Measurements from ENCODE around the gene PSTPIP1.
"Not testable (repeated sequence)": the region's sequence is repeated elsewhere in the genome, so short reads cannot be mapped to it uniquely, and the experiment has no call there.

The PSTPIP1 gene

GRCh38 chr15:76963596-76963995 is 31.3 kb upstream of the PSTPIP1 start (continued):
- TF ChIP-seq TSHZ2 (CRISPR knock-in tag; IDR thresholded peaks at IDR 0.05) = no peak

- ATAC-seq = no peak
- no peak for TF ChIP-seq SNAI2 (CRISPR knock-in tag; IDR thresholded peaks at IDR 0.05)
- no peak for TF ChIP-seq CSDC2 (CRISPR knock-in tag; IDR thresholded peaks at IDR 0.05)
- no peak for TF ChIP-seq PPARA (CRISPR knock-in tag; IDR thresholded peaks at IDR 0.05; ENCODE audit: borderline replicate concordance)
- TF ChIP-seq ZFP30 (CRISPR knock-in tag; IDR thresholded peaks at IDR 0.05) = no peak
- no peak for TF ChIP-seq ISL1 (CRISPR knock-in tag; IDR thresholded peaks at IDR 0.05)
- no peak for TF ChIP-seq ZNF8 (CRISPR knock-in tag; IDR thresholded peaks at IDR 0.05)
- no peak for TF ChIP-seq ESRRG (CRISPR knock-in tag; IDR thresholded peaks at IDR 0.05)
- TF ChIP-seq CSRNP3 (CRISPR knock-in tag; IDR thresholded peaks at IDR 0.05) = no peak
- no peak for TF ChIP-seq BACH2 (CRISPR knock-in tag; IDR thresholded peaks at IDR 0.05; ENCODE audit: borderline replicate concordance)
- no peak for TF ChIP-seq ZFP3 (CRISPR knock-in tag; IDR thresholded peaks at IDR 0.05)
- no peak for TF ChIP-seq ZNF70 (CRISPR knock-in tag; IDR thresholded peaks at IDR 0.05)
- TF ChIP-seq CREB5 (CRISPR knock-in tag; IDR thresholded peaks at IDR 0.05; ENCODE audit: low read depth) = no peak
Observed at GRCh38 chr15:76964157-76964556, 30.8 kb upstream of the PSTPIP1 start.

- not testable (repeated sequence) for ATAC-seq
Observed at GRCh38 chr15:76966051-76966450, 28.9 kb upstream of the PSTPIP1 start.

GRCh38 chr15:76967067-76967466 is 27.9 kb upstream of the PSTPIP1 start:
- ATAC-seq = no peak
- TF ChIP-seq ZFP30 (CRISPR knock-in tag; IDR thresholded peaks at IDR 0.05) (no peak), RARB (CRISPR knock-in tag; IDR thresholded peaks at IDR 0.05) (no peak), CSDC2 (CRISPR knock-in tag; IDR thresholded peaks at IDR 0.05) (no peak), ESRRG (CRISPR knock-in tag; IDR thresholded peaks at IDR 0.05) (no peak), SNAI2 (CRISPR knock-in tag; IDR thresholded peaks at IDR 0.05) (no peak), POU6F1 (CRISPR knock-in tag; IDR thresholded peaks at IDR 0.05; ENCODE audit: borderline replicate concordance, low read depth) (no peak)

- no peak for ATAC-seq
- no peak for TF ChIP-seq ARNTL (CRISPR knock-in tag; IDR thresholded peaks at IDR 0.05; ENCODE audit: borderline replicate concordance, low read depth)
- no peak for TF ChIP-seq GLIS3 (CRISPR knock-in tag; IDR thresholded peaks at IDR 0.05)
- no peak for TF ChIP-seq ZC3H10 (CRISPR knock-in tag; IDR thresholded peaks at IDR 0.05)
- TF ChIP-seq ISL1 (CRISPR knock-in tag; IDR thresholded peaks at IDR 0.05) = no peak
- TF ChIP-seq PPARA (CRISPR knock-in tag; IDR thresholded peaks at IDR 0.05; ENCODE audit: borderline replicate concordance) = no peak
- no peak for TF ChIP-seq SNAI2 (CRISPR knock-in tag; IDR thresholded peaks at IDR 0.05)
- no peak for TF ChIP-seq CREB5 (CRISPR knock-in tag; IDR thresholded peaks at IDR 0.05; ENCODE audit: low read depth)
- TF ChIP-seq OSR1 (CRISPR knock-in tag; IDR thresholded peaks at IDR 0.05) = no peak
- no peak for TF ChIP-seq ZNF8 (CRISPR knock-in tag; IDR thresholded peaks at IDR 0.05)
- TF ChIP-seq ZNF565 (CRISPR knock-in tag; conservative IDR thresholded peaks at IDR 0.05; ENCODE audit: low read depth) = no peak
- TF ChIP-seq TSHZ2 (CRISPR knock-in tag; IDR thresholded peaks at IDR 0.05) = no peak
- TF ChIP-seq CSDC2 (CRISPR knock-in tag; IDR thresholded peaks at IDR 0.05) = no peak
- TF ChIP-seq TCF4 (CRISPR knock-in tag; IDR thresholded peaks at IDR 0.05; ENCODE audit: borderline replicate concordance) = no peak
- TF ChIP-seq POU6F1 (CRISPR knock-in tag; IDR thresholded peaks at IDR 0.05; ENCODE audit: borderline replicate concordance, low read depth) = no peak
- TF ChIP-seq ESRRG (CRISPR knock-in tag; IDR thresholded peaks at IDR 0.05) = no peak
- no peak for TF ChIP-seq TOX (CRISPR knock-in tag; IDR thresholded peaks at IDR 0.05; ENCODE audit: borderline replicate concordance)
Observed at GRCh38 chr15:76968306-76968705, 26.6 kb upstream of the PSTPIP1 start.

Measured in SK-N-SH treated with all-trans-retinoic acid at 6 μM for 48 hours (cell line).